Fibroblast of lung (primary cell): ENCODE measurements around the gene ZNF410. TPM values are rescaled to one million over a fixed set of nuclear protein-coding genes. Genes with fewer than 3 reads are reported as not detected.

ENCODE experiments used
- DNase-seq, 2 donors: peaks; one replicate each; pipeline versions ENCODE4 v3.0.0 to v3.0.0-alpha.2; 2010; ENCODE audit warnings: low read depth in 2 of 2
- H2AFZ ChIP-seq: 2 replicates; pipeline ENCODE4 v1.5.1; 2012; ENCODE audit warnings: low read length, control low read depth, inconsistent platforms
- H3K27ac ChIP-seq: 2 replicates; pipeline ENCODE4 v1.5.1; 2011; ENCODE audit warnings: low read length, control low read depth; ENCODE audit not compliant: insufficient read depth
- H3K27me3 ChIP-seq: 2 replicates; pipeline ENCODE4 v1.5.1; 2011; ENCODE audit warnings: mild to moderate bottlenecking, low read length; ENCODE audit not compliant: control insufficient read depth, insufficient read depth
- H3K36me3 ChIP-seq: 2 replicates; pipeline ENCODE4 v1.5.1; 2011; ENCODE audit warnings: low read length; ENCODE audit not compliant: control insufficient read depth, insufficient read depth
- H3K4me1 ChIP-seq: 2 replicates; pipeline ENCODE4 v1.5.1; 2011; ENCODE audit warnings: low read length; ENCODE audit not compliant: control insufficient read depth, insufficient read depth; ENCODE audit errors: extremely low read depth
- H3K4me2 ChIP-seq: 2 replicates; pipeline ENCODE4 v1.5.1; 2011; ENCODE audit warnings: low read length, control low read depth; ENCODE audit not compliant: insufficient read depth; ENCODE audit errors: extremely low read depth
- H3K4me3 ChIP-seq, 4 experiments: fragments of 200-600 bp in 1 of 4; sonication (generic) in 1 of 4; replicated peaks in 1 of 4; 2 replicates each; pipeline ENCODE4 v1.5.1; 2011 to 2016; ENCODE audit warnings: low read length in 4 of 4, low read depth in 3 of 4, mild to moderate bottlenecking in 3 of 4, control low read depth in 2 of 4, inconsistent platforms in 1 of 4, mixed read lengths in 1 of 4; ENCODE audit not compliant: insufficient read depth in 1 of 4; ENCODE audit errors: control extremely low read depth in 1 of 4
- H3K79me2 ChIP-seq: 2 replicates; pipeline ENCODE4 v1.5.1; 2012; ENCODE audit warnings: mild to moderate bottlenecking, low read length, inconsistent platforms; ENCODE audit not compliant: control insufficient read depth, insufficient read depth
- H3K9ac ChIP-seq: 2 replicates; pipeline ENCODE4 v1.5.1; 2011; ENCODE audit warnings: mild to moderate bottlenecking, low read length, control low read depth; ENCODE audit not compliant: insufficient read depth
- H3K9me3 ChIP-seq: 2 replicates; pipeline ENCODE4 v1.5.1; 2012; ENCODE audit warnings: low read depth, low read length; ENCODE audit not compliant: control insufficient read depth, insufficient read depth
- H4K20me1 ChIP-seq: 2 replicates; pipeline ENCODE4 v1.5.1; 2011; ENCODE audit warnings: low read length; ENCODE audit not compliant: control insufficient read depth, insufficient read depth; ENCODE audit errors: extremely low read depth
- CTCF ChIP-seq, 2 donors: IDR thresholded peaks in 1 of 2; conservative IDR thresholded peaks in 1 of 2; 1 replicate in 1 of 2; 2 replicates in 1 of 2; pipeline ENCODE4 v1.5.1; 2011 to 2012; ENCODE audit warnings: low read length in 2 of 2, control low read depth in 1 of 2, inconsistent platforms in 1 of 2, low read depth in 1 of 2, mild to moderate bottlenecking in 1 of 2
- EZH2 ChIP-seq: IDR thresholded peaks from 2 replicates; pipeline ENCODE4 v1.5.1; 2012; ENCODE audit warnings: low read length, control low read depth, mild to moderate bottlenecking; ENCODE audit errors: missing control alignments
- polyA plus RNA-seq, 2 donors: library from polyadenylated mRNA; depleted of rRNA in 1 of 2; stranded (reverse) in 1 of 2; unstranded in 1 of 2; fragments of >200 nt; gene quantifications; 2 replicates each; pipeline ENCODE4 v1.2.1, GENCODE V29; 2011 to 2012; ENCODE audit warnings: missing spikeins in 1 of 2
- total RNA-seq: library from RNA; depleted of rRNA; stranded (reverse); fragments of >200 nt; gene quantifications from 2 replicates; pipeline ENCODE4 v1.2.1, GENCODE V29; 2014

ZNF410 gene
- total and polyA plus RNA-seq, 2 donors (not counting 1 experiment from before 2014, with no cell fraction given), result 46.5 to 80.4 TPM

GRCh38 chr14:73924337-73924736 is 37.7 kb downstream of the ZNF410 start:
- Histone ChIP-seq H3K27me3 (no peaks in the 10 kb centered on the region), H3K79me2 (no peaks in the 10 kb centered on the region), H3K4me2 (no peak overlapping the region), H3K27ac (no peak overlapping the region), H2AFZ (no peak overlapping the region), H3K4me1 (peaks cover 2% of the 10 kb centered on the region), H4K20me1 (no peaks in the 10 kb centered on the region), H3K36me3 (peaks cover 13% of the 10 kb centered on the region), H3K4me3 (no peak overlapping the region), H3K9me3 (no peaks in the 10 kb centered on the region), H3K9ac (no peak overlapping the region)
- TF ChIP-seq EZH2, result no peak
- no peak for TF ChIP-seq CTCF (conservative IDR thresholded peaks at IDR 0.05 in 1 of 2, IDR thresholded peaks at IDR 0.05 in 1 of 2; ENCODE audit: low read depth in 1 of 2, low read length in 2 of 2)
- peak in 1 of 2 donors; percentile 20 for DNase-seq

DNA sequence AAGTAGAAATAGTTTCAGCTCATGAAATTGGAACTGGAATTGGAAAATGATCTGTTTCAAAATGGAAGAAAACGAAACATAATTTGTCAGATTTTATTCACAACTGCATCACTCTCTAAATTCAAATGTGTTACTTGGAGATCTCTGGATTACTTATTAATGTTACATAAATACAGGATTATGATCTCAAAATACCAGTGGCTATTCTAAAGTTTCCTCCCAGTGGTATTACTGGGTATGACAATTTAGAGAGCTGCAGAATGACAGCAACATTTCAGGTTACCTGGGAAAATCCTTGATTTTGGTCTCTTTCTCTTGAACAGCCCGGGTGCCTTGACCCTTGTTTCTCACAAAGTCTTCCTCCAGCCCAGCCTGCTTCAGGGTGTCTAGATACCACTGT is 49.0 kb downstream of the ZNF410 start:
- Histone ChIP-seq H3K27ac (no peak overlapping the region), H3K4me3 (no peak overlapping the region), H3K9ac (no peak overlapping the region), H3K4me2 (no peak overlapping the region), H3K27me3 (no peaks in the 10 kb centered on the region), H3K9me3 (no peaks in the 10 kb centered on the region), H3K4me1 (no peaks in the 10 kb centered on the region), H3K36me3 (peaks cover 9% of the 10 kb centered on the region), H2AFZ (no peak overlapping the region), H4K20me1 (no peaks in the 10 kb centered on the region), H3K79me2 (no peaks in the 10 kb centered on the region)
- TF ChIP-seq EZH2 (no peak), CTCF (conservative IDR thresholded peaks at IDR 0.05 in 1 of 2, IDR thresholded peaks at IDR 0.05 in 1 of 2; ENCODE audit: low read depth in 1 of 2, low read length in 2 of 2) (peak; percentile 19 to 21)
- peak in 1 of 2 donors; percentile 13 for DNase-seq

- H4K20me1 ChIP-seq, result no peaks in the 10 kb centered on the region
- H3K4me1 ChIP-seq, result no peaks in the 10 kb centered on the region
- no peaks in the 10 kb centered on the region for H3K79me2 ChIP-seq
- no peaks in the 10 kb centered on the region for H3K9me3 ChIP-seq
- H3K27ac ChIP-seq, result no peak overlapping the region
- TF ChIP-seq EZH2 (no peak), CTCF (conservative IDR thresholded peaks at IDR 0.05 in 1 of 2, IDR thresholded peaks at IDR 0.05 in 1 of 2; ENCODE audit: low read depth in 1 of 2, low read length in 2 of 2) (no peak)
- no peak overlapping the region for H3K4me2 ChIP-seq
- DNase-seq, result no peak
- no peak overlapping the region for H3K4me3 ChIP-seq
- H2AFZ ChIP-seq, result no peak overlapping the region
- no peaks in the 10 kb centered on the region for H3K27me3 ChIP-seq
- H3K9ac ChIP-seq, result no peak overlapping the region
- H3K36me3 ChIP-seq, result peaks cover 9% of the 10 kb centered on the region
Observed at GRCh38 chr14:73936548-73936947, 49.9 kb downstream of the ZNF410 start.
